GM23338 (cell line): ENCODE data around the gene TEX29. TPM values are rescaled to one million over a fixed set of nuclear protein-coding genes. Genes with fewer than 3 reads are reported as not detected.

ENCODE experiments used
- ATAC-seq: fragments of 200-7000 bp; cut with Tn5 transposase; 3 replicates; pipeline ENCODE4 v1.9.1; 2020
- DNase-seq: peaks from one replicate; pipeline ENCODE4 v3.0.0-alpha.2; 2015; ENCODE audit warnings: low spot score
- H2AFZ ChIP-seq: fragments of 200-600 bp; sonication (generic); 2 replicates; pipeline ENCODE4 v1.8.0; 2016; ENCODE audit warnings: antibody characterized with exemption, mild to moderate bottlenecking, moderate library complexity
- H3F3A ChIP-seq: fragments of 200-600 bp; sonication (generic); replicated peaks from 2 replicates; pipeline ENCODE4 v1.8.0; 2017; ENCODE audit warnings: antibody characterized with exemption, mixed run types, low read depth
- H3K27ac ChIP-seq: fragments of 200-600 bp; sonication (generic); 2 replicates; pipeline ENCODE4 v1.6.1; 2016; ENCODE audit warnings: low read depth
- H3K27me3 ChIP-seq: fragments of 200-600 bp; sonication (generic); 2 replicates; pipeline ENCODE4 v1.8.0; 2016; ENCODE audit warnings: mild to moderate bottlenecking, mixed run types, moderate library complexity; ENCODE audit not compliant: insufficient read depth
- H3K36me3 ChIP-seq: fragments of 200-600 bp; sonication (generic); 2 replicates; pipeline ENCODE4 v1.8.0; 2016; ENCODE audit warnings: mild to moderate bottlenecking; ENCODE audit not compliant: insufficient read depth
- H3K4me1 ChIP-seq: fragments of 200-600 bp; sonication (generic); 2 replicates; pipeline ENCODE4 v1.8.0; 2016; ENCODE audit warnings: mild to moderate bottlenecking, moderate library complexity; ENCODE audit not compliant: insufficient read depth
- H3K4me2 ChIP-seq: fragments of 200-600 bp; sonication (generic); 2 replicates; pipeline ENCODE4 v1.7.1; 2017; ENCODE audit warnings: mixed run types
- H3K4me3 ChIP-seq: fragments of 200-600 bp; sonication (generic); 2 replicates; pipeline ENCODE4 v1.6.1; 2016; ENCODE audit warnings: mixed run types
- H3K79me2 ChIP-seq: fragments of 200-600 bp; sonication (generic); replicated peaks from 2 replicates; pipeline ENCODE4 v1.8.0; 2017; ENCODE audit warnings: mild to moderate bottlenecking; ENCODE audit not compliant: insufficient read depth
- H3K9me2 ChIP-seq: fragments of 200-600 bp; sonication (generic); 2 replicates; pipeline ENCODE4 v1.8.0; 2017; ENCODE audit not compliant: insufficient read depth
- H4K20me1 ChIP-seq: fragments of 200-600 bp; sonication (generic); replicated peaks from 2 replicates; pipeline ENCODE4 v1.8.0; 2017; ENCODE audit warnings: mild to moderate bottlenecking; ENCODE audit not compliant: insufficient read depth
- H3K27ac Mint-ChIP-seq: 2 replicates; pipeline ENCODE4 v1.8.0; 2020; ENCODE audit warnings: inconsistent platforms, mild to moderate bottlenecking, moderate library complexity, mixed read lengths
- H3K27me3 Mint-ChIP-seq: 3 replicates; pipeline ENCODE4 v1.8.0; 2022; ENCODE audit warnings: low read depth, mild to moderate bottlenecking, moderate library complexity, mixed read lengths, inconsistent platforms; ENCODE audit not compliant: insufficient read depth, poor library complexity
- H3K36me3 Mint-ChIP-seq: 3 replicates; pipeline ENCODE4 v1.8.0; 2021; ENCODE audit warnings: low read depth, mild to moderate bottlenecking, inconsistent platforms, moderate library complexity, mixed read lengths
- H3K4me1 Mint-ChIP-seq: 3 replicates; pipeline ENCODE4 v1.8.0; 2020; ENCODE audit warnings: mild to moderate bottlenecking, inconsistent platforms, mixed read lengths
- H3K4me3 Mint-ChIP-seq: 3 replicates; pipeline ENCODE4 v1.8.0; 2021; ENCODE audit warnings: moderate library complexity, mild to moderate bottlenecking, inconsistent platforms, mixed read lengths
- H3K9me3 Mint-ChIP-seq: 3 replicates; pipeline ENCODE4 v1.8.0; 2020; ENCODE audit warnings: moderate library complexity, mild to moderate bottlenecking, inconsistent platforms, mixed read lengths
- CTCF ChIP-seq, 2 experiments: fragments of 200-600 bp in 1 of 2; sonication (generic) in 1 of 2; conservative IDR thresholded peaks; 2 replicates each; pipeline versions ENCODE4 v1.5.1 to v1.6.1; 2016 to 2017; ENCODE audit warnings: antibody characterized with exemption in 2 of 2, low read depth in 2 of 2, mild to moderate bottlenecking in 2 of 2, moderate library complexity in 1 of 2
- ETS1 ChIP-seq: IDR thresholded peaks from 2 replicates; pipeline ENCODE4 v1.6.1; 2016; ENCODE audit warnings: antibody characterized with exemption
- JUNB ChIP-seq: IDR thresholded peaks from one replicate; pipeline ENCODE4 v1.6.1; 2016; ENCODE audit warnings: antibody characterized with exemption; ENCODE audit not compliant: unreplicated experiment
- NANOG ChIP-seq: IDR thresholded peaks from 2 replicates; pipeline ENCODE4 v1.6.1; 2016; ENCODE audit warnings: antibody characterized with exemption, borderline replicate concordance
- REST ChIP-seq: IDR thresholded peaks from one replicate; pipeline ENCODE4 v1.6.1; 2018; ENCODE audit warnings: antibody characterized with exemption; ENCODE audit not compliant: unreplicated experiment
- ZNF114 ChIP-seq: fragments of 250-450 bp; sonication (Bioruptor Pico); IDR thresholded peaks from 2 replicates; pipeline ENCODE4 v1.5.0; 2020; ENCODE audit warnings: mild to moderate bottlenecking, moderate library complexity
- ZNF462 ChIP-seq: fragments of 250-450 bp; sonication (Bioruptor Pico); IDR thresholded peaks from 2 replicates; pipeline ENCODE4 v1.5.0; 2020; ENCODE audit warnings: mild to moderate bottlenecking, moderate library complexity
- polyA plus RNA-seq: library from polyadenylated mRNA; unstranded; fragments of >200 nt; fragmentation: Nextera tagmentation; extraction: Ambion mirVana; gene quantifications from 2 replicates; pipeline ENCODE4 v1.2.1, GENCODE V29; 2016
- total RNA-seq: library from RNA; depleted of rRNA; stranded (reverse); fragments of >200 nt; shearing (Covaris generic); gene quantifications from 2 replicates; pipeline ENCODE4 v1.2.3, GENCODE V29; 2014

The TEX29 gene
- total and polyA plus RNA-seq, 2 experiments from 2014 or later = 0.31 TPM; not detected in 1

- TF ChIP-seq CTCF (conservative IDR thresholded peaks at IDR 0.05; ENCODE audit: low read depth in 2 of 2) = no peak
- no peak for TF ChIP-seq JUNB
- no peak for TF ChIP-seq ZNF114
- TF ChIP-seq REST = no peak
- no peak for TF ChIP-seq NANOG
Measured at GRCh38 chr13:111383591-111384440, 63.4 kb downstream of the TEX29 start (continued).

- Mint-ChIP-seq H3K27me3 (no peaks in the 10 kb centered on the region), H3K36me3 (no peaks in the 10 kb centered on the region; the same call in 2 of the 3 replicates), H3K4me1 (peaks cover 4% of the 10 kb centered on the region; the same call in 2 of the 3 replicates), H3K4me3 (no peak overlapping the region), H3K27ac (no peak overlapping the region), H3K9me3 (peaks cover 8% of the 10 kb centered on the region; the same call in 2 of the 3 replicates)
- no peak overlapping the region for H3K27ac ChIP-seq
- no peak overlapping the region for H3K4me2 ChIP-seq
- no peaks in the 10 kb centered on the region for H3F3A ChIP-seq
- DNase-seq (no peak), ATAC-seq (no peak)
- no peak overlapping the region for H3K4me3 ChIP-seq
- H3K79me2 ChIP-seq = no peaks in the 10 kb centered on the region
- no peaks in the 10 kb centered on the region for H3K27me3 ChIP-seq
- H3K36me3 ChIP-seq = no peaks in the 10 kb centered on the region
- no peaks in the 10 kb centered on the region for H3K4me1 ChIP-seq
- H2AFZ ChIP-seq = no peak overlapping the region
- no peaks in the 10 kb centered on the region for H3K9me2 ChIP-seq
- no peaks in the 10 kb centered on the region for H4K20me1 ChIP-seq
- TF ChIP-seq ETS1 (no peak), ZNF462 (CRISPR knock-in tag) (no peak)
Measured at GRCh38 chr13:111384441-111385182, 64.2 kb downstream of the TEX29 start.
